Measurements from ENCODE around the gene FSD2. TPM values are rescaled to one million over a fixed set of nuclear protein-coding genes. Genes with fewer than 3 reads are reported as not detected.

Gene FSD2
- total and polyA plus RNA-seq, 2 of the 8 experiments (the other 6 are each of a cell fraction or from before 2014, with no cell fraction given): 0.02 TPM; not detected in 1

DNA sequence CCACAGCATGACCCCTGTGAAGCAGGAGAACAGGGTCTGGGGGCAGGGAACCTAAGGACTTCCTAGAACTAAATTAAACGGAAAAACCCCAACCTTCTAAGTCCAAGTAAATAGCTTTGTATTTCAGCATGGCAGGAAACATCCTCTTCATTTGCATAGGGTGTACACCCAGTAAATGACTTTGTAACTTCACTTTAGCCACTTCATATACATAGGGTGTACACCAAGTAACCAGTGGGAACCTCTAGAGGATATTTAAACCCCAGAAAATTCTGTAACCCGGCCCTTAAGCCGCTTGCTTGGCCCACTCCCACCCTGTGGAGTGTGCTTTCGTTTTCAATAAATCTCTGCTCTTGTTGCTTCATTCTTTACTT lies 41.8 kb downstream of the FSD2 start:
- Histone ChIP-seq H3K9me3 (ENCODE audit: insufficient read depth in 2 of 2, low read depth in 1 of 2, low read length in 1 of 2) (no peaks in the 10 kb centered on the region), H3K4me3 (ENCODE audit: extremely low read depth in 1 of 4, insufficient read depth in 2 of 4, low read depth in 3 of 4, low read length in 4 of 4) (no peak overlapping the region), H3K27ac (ENCODE audit: low read depth, low read length) (no peak overlapping the region), H2BK12ac (ENCODE audit: low read depth, low read length) (no peak overlapping the region), H3K14ac (ENCODE audit: insufficient read length) (no peak overlapping the region), H3K9ac (replicated peaks in 1 of 4; ENCODE audit: extremely low read depth in 1 of 4, low read depth in 3 of 4, low read length in 3 of 4) (no peak overlapping the region), H2AK5ac (ENCODE audit: low read depth, low read length) (no peak overlapping the region), H3K56ac (replicated peaks; ENCODE audit: insufficient read length, low read depth, low read length) (no peak overlapping the region), H4K8ac (ENCODE audit: extremely low read depth, insufficient read depth, low read length) (no peak overlapping the region), H3K27me3 (replicated peaks in 1 of 4; ENCODE audit: control insufficient read depth in 3 of 4, extremely low read depth in 1 of 4, insufficient read depth in 3 of 4, low read length in 3 of 4) (no peaks in the 10 kb centered on the region), H4K20me1 (replicated peaks in 1 of 2; ENCODE audit: control insufficient read depth in 1 of 2, insufficient read depth in 2 of 2, low read length in 2 of 2) (no peaks in the 10 kb centered on the region), H3K23ac (ENCODE audit: insufficient read length) (no peak overlapping the region), H2BK15ac (ENCODE audit: low read length) (no peak overlapping the region), H3K36me3 (ENCODE audit: control insufficient read depth in 2 of 4, insufficient read depth in 4 of 4, low read length in 3 of 4) (0 out of 8 replicates have a peak, but pooled peaks cover 0 to 2% (median 0%) of the 10 kb centered on the region in 4 experiments), H3K23me2 (ENCODE audit: low read depth, low read length) (no peaks in the 10 kb centered on the region), H3K4me2 (ENCODE audit: insufficient read depth in 1 of 2, low read depth in 2 of 2, low read length in 2 of 2) (no peak overlapping the region), H4K5ac (ENCODE audit: insufficient read length, low read depth, low read length) (no peak overlapping the region), H2BK120ac (replicated peaks; ENCODE audit: low read depth, low read length) (no peak overlapping the region), H3K4ac (replicated peaks; ENCODE audit: insufficient read length, low read depth, low read length) (no peak overlapping the region), H3K79me2 (ENCODE audit: control insufficient read depth in 1 of 2, insufficient read depth in 2 of 2, low read length in 2 of 2) (no peaks in the 10 kb centered on the region; a peak in 1 of 4 replicates), H3K79me1 (ENCODE audit: low read depth, low read length) (no peaks in the 10 kb centered on the region; the same call in 1 of the 2 replicates), H4K91ac (replicated peaks; ENCODE audit: insufficient read length, low read length) (no peak overlapping the region), H3K4me1 (replicated peaks in 1 of 4; ENCODE audit: control insufficient read depth in 3 of 4, insufficient read depth in 4 of 4, low read length in 3 of 4) (peaks cover 0 to 4% (median 1%) of the 10 kb centered on the region in 4 experiments; a peak in 1 of 7 replicates), H2BK5ac (ENCODE audit: low read depth, low read length) (no peak overlapping the region), H2AFZ (ENCODE audit: low read length) (no peak overlapping the region), H2BK20ac (ENCODE audit: low read length) (no peak overlapping the region), H3K18ac (ENCODE audit: extremely low read depth, low read length) (no peak overlapping the region)
- no peak for FAIRE-seq
- WGBS, 2 experiments (ENCODE audit: extremely low coverage in 1 of 2, insufficient coverage in 1 of 2, insufficient read length in 1 of 2, insufficient replicate concordance in 2 of 2, low coverage in 1 of 2, low lambda C conversion rate in 2 of 2, missing lambda C conversion rate in 1 of 2): 76% methylated on average over 4 of the region's 4 CpGs; no CpG with 5 or more reads in 1 of the 2 experiments
- POLR2A ChIA-PET (ENCODE audit: partially characterized antibody): interaction anchor here (1.2 to 1.6 kb wide), 3 partner anchors 11 to 79 kb away, joined by 4 read pairs; no protein-coding TSS in a partner anchor
- DNase-seq (ENCODE audit: low read depth in 1 of 2, low spot score in 2 of 2): no peak
- CTCF ChIA-PET (ENCODE audit: partially characterized antibody): interaction anchor here (0.5 kb wide), 1 partner anchor 269 kb away, joined by 3 read pairs; no protein-coding TSS in a partner anchor
- TF ChIP-seq SP1 (IDR thresholded peaks at IDR 0.05; ENCODE audit: low read depth, low read length): no peak
- no peak for TF ChIP-seq CBX8 (IDR thresholded peaks at IDR 0.05; ENCODE audit: borderline replicate concordance, low read depth, low read length)
- no peak for TF ChIP-seq RXRA (IDR thresholded peaks at IDR 0.05; ENCODE audit: insufficient read depth, low read depth, low read length)
